ENCODE measurements around the gene MYBBP1A. TPM values are rescaled to one million over a fixed set of nuclear protein-coding genes. Genes with fewer than 3 reads are reported as not detected.
A peak's percentile ranks its signal among the peaks of the same experiment; 100 is the strongest.

MYBBP1A gene
- 22.6 and 24.7 TPM in 2 replicates for total RNA-seq (2012; rRNA removed)
- polyA plus RNA-seq (2012; rRNA removed), result 45.9 and 53.0 TPM in 2 replicates
- polyA plus RNA-seq (2012; cell fraction: cytosol; rRNA removed), result 29.4 and 33.3 TPM in 2 replicates
- 117 and 239 TPM in 2 replicates for polyA plus RNA-seq (2012; cell fraction: nucleus; rRNA removed; ENCODE audit: low replicate concordance)
- percentile 61 among the genes with signal in this experiment for Bru-seq, nascent RNA
- percentile 71 among the genes with signal in this experiment for BruChase-seq, experiment 1, labeled RNA remaining after a 6-hour chase
- BruChase-seq, experiment 2, labeled RNA remaining after a 2-hour chase, result percentile 67 among the genes with signal in this experiment
- long read RNA-seq, full-length matches to known transcripts, result 15 of 32 reads
- long read RNA-seq, partial matches to known transcripts, result 14 of 32 reads
- long read RNA-seq, other reads (novel, unspliced or antisense), result 3 of 32 reads

DNA sequence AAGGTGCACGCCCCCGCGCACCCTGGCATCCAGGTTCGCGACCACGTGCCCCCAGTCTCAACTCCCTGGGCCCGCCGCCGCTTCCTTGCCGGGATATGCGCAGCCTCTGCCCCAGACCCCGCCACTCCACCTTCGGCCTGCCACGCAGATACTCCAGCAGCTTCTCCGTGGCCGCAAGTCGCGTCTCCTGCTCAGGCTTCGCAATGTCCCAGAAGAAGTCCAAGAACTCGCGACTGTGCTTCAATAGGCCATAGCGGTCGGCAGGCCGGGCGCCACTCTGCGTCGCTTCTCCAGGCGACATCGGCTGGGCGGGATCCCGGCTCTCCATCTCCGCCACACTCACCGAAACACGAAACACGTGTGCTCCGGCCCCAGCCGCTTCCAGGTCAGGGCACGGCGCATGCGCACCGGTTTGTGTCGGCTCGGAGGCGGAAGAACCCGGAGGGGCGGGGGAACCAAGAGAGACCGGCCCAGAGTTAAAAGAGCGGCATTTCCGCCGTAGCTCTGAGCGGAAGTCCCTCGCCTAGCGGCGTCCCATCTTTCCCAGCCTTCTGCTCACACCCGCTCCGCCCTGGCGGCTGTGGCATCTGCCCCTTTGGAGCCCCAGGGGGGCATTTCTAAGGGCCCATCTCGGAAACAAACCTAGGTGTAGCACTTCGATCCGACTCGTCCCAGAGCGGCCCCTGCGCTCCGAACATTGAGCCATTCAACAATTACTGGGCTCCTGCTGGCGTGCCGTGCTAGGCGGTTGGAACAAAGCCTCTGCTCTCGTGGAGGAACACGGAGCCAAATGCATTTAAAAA lies at the start of gene MYBBP1A:
Gene MYBBP1A (minus strand): TSS at position 388 of the 803 bp plus-strand sequence. CDS start 60 bp downstream, at position 328.
- Histone ChIP-seq H2BK20ac (ENCODE audit: low read depth, low read length) (no peak within 1 kb of the TSS), H3K4me2 (ENCODE audit: low read depth, low read length) (peak within 1 kb of the TSS; percentile 95), H3K9ac (ENCODE audit: low read depth, low read length) (peak within 1 kb of the TSS; percentile 75), H3K4me3 (ENCODE audit: insufficient read depth, low read depth, low read length) (peak within 1 kb of the TSS; percentile 88), H2BK120ac (ENCODE audit: low read depth, low read length) (no peak within 1 kb of the TSS), H3K14ac (replicated peaks; ENCODE audit: low read depth, low read length) (peak within 1 kb of the TSS; percentile 92), H3K18ac (ENCODE audit: low read depth, low read length) (peak within 1 kb of the TSS; percentile 26), H3K27me3 (ENCODE audit: control insufficient read depth, insufficient read depth, low read length) (no peaks in the 10 kb centered on the region), H2AK9ac (replicated peaks; ENCODE audit: low read depth, low read length, poor library complexity) (peak within 1 kb of the TSS; percentile 84), H3K4me1 (ENCODE audit: control insufficient read depth, insufficient read depth, low read length) (peaks cover 8% of the 10 kb centered on the region), H3K23ac (ENCODE audit: low read depth, low read length) (peak within 1 kb of the TSS; percentile 43), H3K27ac (ENCODE audit: insufficient read depth, low read length) (peak within 1 kb of the TSS; percentile 87), H3K9me1 (ENCODE audit: insufficient read depth, low read length) (peaks cover 2% of the 10 kb centered on the region; the same call in 1 of the 2 replicates), H4K20me1 (ENCODE audit: insufficient read depth, low read length) (no peaks in the 10 kb centered on the region), H2BK5ac (ENCODE audit: low read depth, low read length, poor library complexity, severe bottlenecking) (peak within 1 kb of the TSS; percentile 74), H3K9me3 (ENCODE audit: control insufficient read depth, insufficient read depth, low read length) (no peaks in the 10 kb centered on the region), H4K5ac (ENCODE audit: low read depth, low read length) (peak within 1 kb of the TSS; percentile 88), H3K36me3 (ENCODE audit: control insufficient read depth, insufficient read depth, low read length) (peaks cover 21% of the 10 kb centered on the region), H3K4ac (ENCODE audit: low read depth, low read length) (peak within 1 kb of the TSS; percentile 84), H4K8ac (ENCODE audit: low read depth in 2 of 2, low read length in 2 of 2) (peak within 1 kb of the TSS; percentile 85 to 96), H2BK15ac (ENCODE audit: low read depth, low read length) (no peak within 1 kb of the TSS), H4K91ac (ENCODE audit: insufficient read depth, low read depth, low read length) (peak within 1 kb of the TSS; percentile 67), H2AFZ (replicated peaks; ENCODE audit: low read length, poor library complexity) (peak within 1 kb of the TSS; percentile 97), H3K56ac (ENCODE audit: extremely low read depth, insufficient read depth, low read length) (peak within 1 kb of the TSS; percentile 59), H2AK5ac (ENCODE audit: low read depth, low read length) (peak within 1 kb of the TSS; percentile 73), H3K79me1 (ENCODE audit: low read depth in 1 of 2, low read length in 2 of 2) (peaks cover 9 to 36% of the 10 kb centered on the region in 2 experiments)
- CTCF ChIA-PET, result interaction anchor here (0.6 kb wide), 1 partner anchor 12 kb away, joined by 3 read pairs; no protein-coding TSS in a partner anchor
- DNase-seq (peak; percentile 92), ATAC-seq (ENCODE audit: low read depth) (peak; percentile 97)
- POLR2A ChIA-PET (ENCODE audit: unreplicated experiment), result interaction anchor here (0.5 to 0.7 kb wide), 2 partner anchors 58 to 343 kb away, joined by 4 to 8 read pairs; no protein-coding TSS in a partner anchor
- intact Hi-C loops (cut with micrococcal nuclease) (loop anchor here (5.0 kb wide), 1 partner anchor 133 kb away; no protein-coding TSS in a partner anchor), dilution Hi-C loops (cut with HindIII; ENCODE audit: low sequenced_read_pairs, unreplicated experiment) (no loop called here), in situ Hi-C loops (cut with MboI; ENCODE audit: low sequenced_read_pairs) (loop anchor here (10.0 kb wide), 1 partner anchor 60 kb away; the partner anchor contains the start of gene SPNS2)
- BruUV-seq (replicated peaks), result no TSS peak
- WGBS, 2 experiments (ENCODE audit: extremely low coverage in 2 of 2, insufficient read length in 1 of 2), result 1% methylated on average over 32 of the region's 69 CpGs; no CpG with 5 or more reads in 1 of the 2 experiments
- peak; percentile 23; the same call in 1 of the 2 replicates for TF ChIP-seq CTCF (conservative IDR thresholded peaks at IDR 0.05; ENCODE audit: low read depth, low read length)
- TF ChIP-seq, protein P1, sequence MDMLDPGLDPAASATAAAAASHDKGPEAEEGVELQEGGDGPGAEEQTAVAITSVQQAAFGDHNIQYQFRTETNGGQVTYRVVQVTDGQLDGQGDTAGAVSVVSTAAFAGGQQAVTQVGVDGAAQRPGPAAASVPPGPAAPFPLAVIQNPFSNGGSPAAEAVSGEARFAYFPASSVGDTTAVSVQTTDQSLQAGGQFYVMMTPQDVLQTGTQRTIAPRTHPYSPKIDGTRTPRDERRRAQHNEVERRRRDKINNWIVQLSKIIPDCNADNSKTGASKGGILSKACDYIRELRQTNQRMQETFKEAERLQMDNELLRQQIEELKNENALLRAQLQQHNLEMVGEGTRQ (IDR thresholded peaks at IDR 0.05; ENCODE audit: low read depth, low read length), result peak; percentile 67
- peak; percentile 69 for TF ChIP-seq POLR2A (IDR thresholded peaks at IDR 0.05; ENCODE audit: low read depth, low read length)
- no peak for TF ChIP-seq FOS (IDR thresholded peaks at IDR 0.05; ENCODE audit: low read depth, low read length)
- no peak for TF ChIP-seq RAD21 (IDR thresholded peaks at IDR 0.05; ENCODE audit: low read length)
- no peak for TF ChIP-seq MAFK (IDR thresholded peaks at IDR 0.05; ENCODE audit: low read depth, low read length)
- TF ChIP-seq, protein P2, sequence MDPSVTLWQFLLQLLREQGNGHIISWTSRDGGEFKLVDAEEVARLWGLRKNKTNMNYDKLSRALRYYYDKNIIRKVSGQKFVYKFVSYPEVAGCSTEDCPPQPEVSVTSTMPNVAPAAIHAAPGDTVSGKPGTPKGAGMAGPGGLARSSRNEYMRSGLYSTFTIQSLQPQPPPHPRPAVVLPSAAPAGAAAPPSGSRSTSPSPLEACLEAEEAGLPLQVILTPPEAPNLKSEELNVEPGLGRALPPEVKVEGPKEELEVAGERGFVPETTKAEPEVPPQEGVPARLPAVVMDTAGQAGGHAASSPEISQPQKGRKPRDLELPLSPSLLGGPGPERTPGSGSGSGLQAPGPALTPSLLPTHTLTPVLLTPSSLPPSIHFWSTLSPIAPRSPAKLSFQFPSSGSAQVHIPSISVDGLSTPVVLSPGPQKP (IDR thresholded peaks at IDR 0.05; ENCODE audit: borderline replicate concordance, low read depth, low read length), result no peak
- TF ChIP-seq RFX5 (IDR thresholded peaks at IDR 0.05; ENCODE audit: low read depth, low read length), result no peak
- no peak for TF ChIP-seq NFE2L2 (IDR thresholded peaks at IDR 0.05; ENCODE audit: low read depth, low read length)
- TF ChIP-seq SMC3 (IDR thresholded peaks at IDR 0.05; ENCODE audit: low read depth, low read length), result no peak
- 0 out of 2 replicates have a peak, but pooled peaks have one; percentile 5 for TF ChIP-seq BHLHE40 (IDR thresholded peaks at IDR 0.05; ENCODE audit: low read depth, low read length)
